SH-SY5Y (cell line): ENCODE data around the gene ZNF346.

Source experiments
- GATA2 ChIP-seq: IDR thresholded peaks from 2 replicates; pipeline ENCODE4 v1.6.1; 2011; ENCODE audit warnings: mild to moderate bottlenecking, low read depth, low read length
- GATA3 ChIP-seq: IDR thresholded peaks from 2 replicates; pipeline ENCODE4 v1.6.1; 2011; ENCODE audit warnings: low read depth, mild to moderate bottlenecking, low read length, moderate library complexity

The ZNF346 gene

GRCh38 chr5:177041936-177042335 lies 19.4 kb downstream of the ZNF346 start:
- TF ChIP-seq GATA3: no peak
- no peak for TF ChIP-seq GATA2

GRCh38 chr5:177043114-177043513 lies 20.6 kb downstream of the ZNF346 start:
- TF ChIP-seq GATA3 (no peak), GATA2 (no peak)

GRCh38 chr5:177043958-177044357 lies 21.5 kb downstream of the ZNF346 start:
- TF ChIP-seq GATA2 (no peak), GATA3 (no peak)

- TF ChIP-seq GATA3 (no peak), GATA2 (no peak)
These were observed 22.1 kb downstream of the ZNF346 start for GRCh38 chr5:177044641-177045040.

- no peak for TF ChIP-seq GATA3
- TF ChIP-seq GATA2: no peak
These were observed 23.1 kb downstream of the ZNF346 start for GRCh38 chr5:177045631-177046030.

- TF ChIP-seq GATA3 (no peak), GATA2 (no peak)
These were observed 26.8 kb downstream of the ZNF346 start for GRCh38 chr5:177049285-177049684.

GRCh38 chr5:177064500-177065277 lies 42.2 kb downstream of the ZNF346 start:
- no peak for TF ChIP-seq GATA2
- TF ChIP-seq GATA3: no peak

- TF ChIP-seq GATA3 (no peak), GATA2 (no peak)
These were observed 43.0 kb downstream of the ZNF346 start for GRCh38 chr5:177065491-177065890.

GRCh38 chr5:177066224-177066623 lies 43.7 kb downstream of the ZNF346 start:
- TF ChIP-seq GATA2: no peak
- no peak for TF ChIP-seq GATA3

- no peak for TF ChIP-seq GATA2
- no peak for TF ChIP-seq GATA3
These were observed 45.0 kb downstream of the ZNF346 start for GRCh38 chr5:177067503-177067902.

GRCh38 chr5:177070536-177071191 lies 48.2 kb downstream of the ZNF346 start:
- TF ChIP-seq GATA3 (no peak), GATA2 (no peak)

- TF ChIP-seq GATA3: no peak
- no peak for TF ChIP-seq GATA2
These were observed 49.3 kb downstream of the ZNF346 start for GRCh38 chr5:177071666-177072385.

- TF ChIP-seq GATA3: no peak
These were observed 54.8 kb downstream of the ZNF346 start for GRCh38 chr5:177077335-177077734.

- no peak for TF ChIP-seq GATA3
- TF ChIP-seq GATA2: no peak
These were observed 57.1 kb downstream of the ZNF346 start for GRCh38 chr5:177079606-177080005.

- TF ChIP-seq GATA3 (no peak), GATA2 (no peak)
These were observed 57.8 kb downstream of the ZNF346 start for GRCh38 chr5:177080265-177080664.

- TF ChIP-seq GATA2 (no peak), GATA3 (no peak)
These were observed 59.4 kb downstream of the ZNF346 start for GRCh38 chr5:177081859-177082258.
